ENCODE data around the gene CCDC112. TPM values are rescaled to one million over a fixed set of nuclear protein-coding genes. Genes with fewer than 3 reads are reported as not detected.

CCDC112 gene
- total and polyA plus RNA-seq, 4 experiments from 2014 or later: 2.4 to 6.3 (median 5.3) TPM

- Mint-ChIP-seq H3K4me3 (no peak overlapping the region), H3K27ac (no peak overlapping the region), H3K9me3 (peaks cover 0 to 2% (median 0%) of the 10 kb centered on the region in 8 donors), H3K27me3 (no peaks in the 10 kb centered on the region), H3K36me3 (peaks cover 65 to 75% of the 10 kb centered on the region in 2 donors), H3K4me1 (peaks cover 0 to 10% (median 4%) of the 10 kb centered on the region in 4 donors)
- intact Hi-C loops (cut with micrococcal nuclease): no loop called here
- H3K4me3 ChIP-seq (ENCODE audit: low read length in 2 of 2): no peak overlapping the region
- POLR2A ChIA-PET (ENCODE audit: partially characterized antibody): no interaction called here
- H3K27me3 ChIP-seq (ENCODE audit: insufficient read depth, low read length): no peaks in the 10 kb centered on the region
- peaks cover 28% of the 10 kb centered on the region for H3K36me3 ChIP-seq (ENCODE audit: insufficient read depth, low read length)
- no peaks in the 10 kb centered on the region for H3K4me1 ChIP-seq (ENCODE audit: insufficient read depth, low read length)
- CTCF ChIA-PET (ENCODE audit: partially characterized antibody): no interaction called here
- no peak for DNase-seq
- H3K27ac ChIP-seq (ENCODE audit: low read depth, low read length): no peak overlapping the region
- H3K9me3 ChIP-seq (ENCODE audit: control insufficient read depth in 1 of 2, low read length in 2 of 2): no peaks in the 10 kb centered on the region
These were observed 69.2 kb downstream of the CCDC112 start for GRCh38 chr5:115227281-115227680.

Other genes starting within 250 kb of the CCDC112 start
- not detected for gene TRIM36, start 126.7 kb downstream of the CCDC112 start, total RNA-seq
- not detected for gene TRIM36, start 126.7 kb downstream of the CCDC112 start, polyA plus RNA-seq
- 10 to 100 TPM; 40.6 to 42.4 TPM for gene PGGT1B, start 33.8 kb downstream of the CCDC112 start, total RNA-seq
- 10 to 100 TPM; 13.7 to 16.8 TPM for gene PGGT1B, start 33.8 kb downstream of the CCDC112 start, polyA plus RNA-seq
- gene FEM1C, start 248.1 kb upstream of the CCDC112 start, total RNA-seq: 10 to 100 TPM; 17.4 to 19.7 TPM
- 1 to 10 TPM; 2.3 to 3.8 TPM for gene FEM1C, start 248.1 kb upstream of the CCDC112 start, polyA plus RNA-seq

Measured in CD4-positive, alpha-beta memory T cell (primary cell).